CD4-positive, alpha-beta memory T cell (primary cell): Measurements from ENCODE around the gene HEATR1. TPM values are rescaled to one million over a fixed set of nuclear protein-coding genes. Genes with fewer than 3 reads are reported as not detected.
"Not testable (repeated sequence)": the region's sequence is repeated elsewhere in the genome, so short reads cannot be mapped to it uniquely, and the experiment has no call there.

Experiments used
- CTCF ChIA-PET: fragments of 350-600 bp; sonication (Branson Sonifier 250); formaldehyde crosslinking; loops from one replicate; lab custom pipeline; 2021; ENCODE audit warnings: inconsistent platforms; ENCODE audit not compliant: partially characterized antibody; lab: Charles Lee
- POLR2A ChIA-PET: fragments of 350-600 bp; sonication (Branson Sonifier 250); formaldehyde crosslinking; loops from one replicate; lab custom pipeline; 2021; ENCODE audit not compliant: partially characterized antibody; lab: Charles Lee
- DNase-seq, 5 donors: peaks; one replicate each; pipeline versions ENCODE4 v3.0.0 to v3.0.0-alpha.2; 2020 to 2022; ENCODE audit warnings: mixed read lengths in 1 of 5
- H3K27ac ChIP-seq: one replicate; pipeline ENCODE4 v1.7.0; 2013; ENCODE audit warnings: low read depth, low read length
- H3K27me3 ChIP-seq: 2 replicates; pipeline ENCODE4 v1.7.0; 2013; ENCODE audit warnings: mild to moderate bottlenecking, low read length, moderate library complexity; ENCODE audit not compliant: insufficient read depth
- H3K36me3 ChIP-seq: 2 replicates; pipeline ENCODE4 v1.7.0; 2013; ENCODE audit warnings: mild to moderate bottlenecking, low read length, moderate library complexity; ENCODE audit not compliant: insufficient read depth
- H3K4me1 ChIP-seq: 2 replicates; pipeline ENCODE4 v1.7.0; 2013; ENCODE audit warnings: mild to moderate bottlenecking, low read length, moderate library complexity; ENCODE audit not compliant: insufficient read depth
- H3K4me3 ChIP-seq, 2 donors: one replicate each; pipeline ENCODE4 v1.7.0; 2013; ENCODE audit warnings: low read length in 2 of 2, mild to moderate bottlenecking in 1 of 2
- H3K9me3 ChIP-seq, 2 donors: one replicate each; pipeline ENCODE4 v1.7.0; 2013; ENCODE audit warnings: low read length in 2 of 2, control low read depth in 1 of 2; ENCODE audit not compliant: control insufficient read depth in 1 of 2
- H3K27ac Mint-ChIP-seq, 7 donors: one replicate each; pipeline ENCODE4 v1.8.0; 2020 to 2021; ENCODE audit warnings: mixed read lengths in 7 of 7, mild to moderate bottlenecking in 6 of 7, inconsistent platforms in 3 of 7, moderate library complexity in 3 of 7
- H3K27me3 Mint-ChIP-seq, 2 donors: one replicate each; pipeline ENCODE4 v1.8.0; 2020 to 2021; ENCODE audit warnings: mixed read lengths in 2 of 2
- H3K36me3 Mint-ChIP-seq, 2 donors: one replicate each; pipeline ENCODE4 v1.8.0; 2020 to 2021; ENCODE audit warnings: mixed read lengths in 2 of 2, inconsistent platforms in 1 of 2, mild to moderate bottlenecking in 1 of 2
- H3K4me1 Mint-ChIP-seq, 4 donors: one replicate each; pipeline ENCODE4 v1.8.0; 2020 to 2021; ENCODE audit warnings: mixed read lengths in 4 of 4, mild to moderate bottlenecking in 1 of 4
- H3K4me3 Mint-ChIP-seq, 8 donors: one replicate each; pipeline ENCODE4 v1.8.0; 2020 to 2021; ENCODE audit warnings: mixed read lengths in 8 of 8, mild to moderate bottlenecking in 7 of 8, moderate library complexity in 6 of 8, inconsistent platforms in 3 of 8
- H3K9me3 Mint-ChIP-seq, 8 donors: one replicate each; pipeline ENCODE4 v1.8.0; 2020 to 2021; ENCODE audit warnings: mixed read lengths in 8 of 8, mild to moderate bottlenecking in 5 of 8, inconsistent platforms in 3 of 8, moderate library complexity in 1 of 8
- intact Hi-C: fragments of 100-400 bp; cut with micrococcal nuclease; formaldehyde crosslinking; loops from one replicate; pipeline ENCODE4 v1.15.1; 2023
- polyA plus RNA-seq, 2 donors: library from polyadenylated mRNA; unstranded; fragments of 300-500 nt; fragmentation: Illumina TruSeq; gene quantifications; one replicate each; pipeline ENCODE4 v1.2.3, GENCODE V29; 2021
- total RNA-seq, 2 experiments: library from RNA; stranded (reverse); gene quantifications; one replicate each; pipeline ENCODE4 v1.2.3, GENCODE V29; 2021

Gene HEATR1
- total and polyA plus RNA-seq, 4 experiments from 2014 or later, result 7.4 to 57.5 (median 32.3) TPM

DNA sequence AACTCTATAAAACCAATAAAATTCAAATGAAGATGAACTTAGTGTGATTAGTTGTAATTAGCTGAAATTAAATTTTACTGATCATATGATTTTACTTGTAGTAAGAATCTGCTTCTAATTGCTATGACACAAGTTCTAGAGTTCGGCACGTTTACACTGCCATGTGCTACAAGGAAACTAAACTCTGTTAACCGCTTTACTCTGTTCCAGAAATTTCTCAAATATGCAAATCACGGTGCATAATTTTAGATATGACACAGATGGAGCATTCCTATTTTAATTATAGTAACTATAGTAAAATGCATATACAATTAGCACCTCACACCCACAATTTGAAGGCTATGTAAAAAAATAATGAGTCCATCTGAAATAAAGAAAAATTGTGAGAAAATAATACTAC, 14.8 kb downstream of the HEATR1 start:
- intact Hi-C loops, result no loop called here
- Mint-ChIP-seq H3K4me1 (peaks cover 0 to 1% (median 0%) of the 10 kb centered on the region in 4 donors), H3K9me3 (no peaks in the 10 kb centered on the region), H3K27me3 (no peaks in the 10 kb centered on the region), H3K27ac (no peak overlapping the region), H3K4me3 (no peak overlapping the region), H3K36me3 (peaks cover 52 to 84% of the 10 kb centered on the region in 2 donors)
- Histone ChIP-seq H3K27me3 (no peaks in the 10 kb centered on the region), H3K27ac (no peak overlapping the region), H3K9me3 (no peaks in the 10 kb centered on the region), H3K36me3 (peaks cover 59% of the 10 kb centered on the region), H3K4me1 (no peaks in the 10 kb centered on the region), H3K4me3 (no peak overlapping the region)
- POLR2A ChIA-PET, result no interaction called here
- CTCF ChIA-PET, result no interaction called here
- no peak for DNase-seq

DNA sequence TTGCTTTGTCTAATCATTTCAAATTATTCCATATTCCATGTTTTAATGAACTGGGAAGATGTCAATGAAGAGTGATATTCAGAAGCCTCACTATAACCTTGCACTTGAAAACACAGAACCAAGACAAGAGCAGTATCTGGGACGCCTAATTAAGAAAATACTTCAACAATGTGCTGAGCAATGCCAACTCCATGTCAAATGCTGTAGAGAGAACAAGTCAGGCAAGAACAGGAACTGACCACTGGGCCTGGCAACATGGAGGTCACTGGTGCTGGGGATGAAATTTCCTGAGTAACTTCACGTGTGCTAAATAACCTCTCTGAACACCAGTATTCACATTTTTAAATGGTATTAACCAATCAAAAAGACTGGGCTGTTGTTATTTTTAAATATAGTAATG, 22.8 kb downstream of the HEATR1 start:
- DNase-seq, result no peak
- peaks cover 0 to 2% (median 0%) of the 10 kb centered on the region in 4 donors for H3K4me1 Mint-ChIP-seq
- no peaks in the 10 kb centered on the region for H3K9me3 Mint-ChIP-seq
- ChIA-PET CTCF (no interaction called here), POLR2A (no interaction called here)
- H3K27ac Mint-ChIP-seq, result peak overlapping the region in 1 of 7 donors; percentile 7
- intact Hi-C loops, result no loop called here
- no peaks in the 10 kb centered on the region for H3K9me3 ChIP-seq
- H3K27me3 Mint-ChIP-seq, result no peaks in the 10 kb centered on the region
- H3K4me3 Mint-ChIP-seq, result no peak overlapping the region
- peaks cover 54 to 77% of the 10 kb centered on the region in 2 donors for H3K36me3 Mint-ChIP-seq
- H3K4me3 ChIP-seq, result no peak overlapping the region
- H3K27me3 ChIP-seq, result no peaks in the 10 kb centered on the region
- H3K36me3 ChIP-seq, result peaks cover 55% of the 10 kb centered on the region
- no peaks in the 10 kb centered on the region for H3K4me1 ChIP-seq
- H3K27ac ChIP-seq, result no peak overlapping the region

DNA sequence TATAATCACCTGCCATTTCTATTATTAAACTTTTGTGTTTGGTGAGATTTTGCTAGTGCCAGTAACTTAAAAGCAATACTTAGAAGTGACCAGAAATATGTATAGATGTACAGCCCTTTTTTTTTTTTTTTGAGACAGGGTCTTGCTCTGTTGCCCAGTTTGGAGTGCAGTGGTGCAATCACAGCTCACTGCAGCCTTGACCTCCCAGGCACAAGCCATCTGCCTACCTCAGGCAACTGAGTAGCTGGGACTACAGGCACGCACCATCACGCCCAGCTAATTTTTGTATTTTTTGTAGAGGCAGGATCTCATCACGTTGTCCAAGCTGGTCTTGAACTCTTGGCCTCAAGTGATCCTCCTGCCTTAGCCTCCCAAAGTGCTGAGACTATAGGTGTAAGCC, 23.9 kb downstream of the HEATR1 start:
- H3K27ac ChIP-seq, H3K4me1 Mint-ChIP-seq, H3K27me3 ChIP-seq, H3K27me3 Mint-ChIP-seq, H3K9me3 Mint-ChIP-seq, DNase-seq, H3K4me1 ChIP-seq, H3K4me3 Mint-ChIP-seq, intact Hi-C loops, H3K9me3 ChIP-seq, H3K4me3 ChIP-seq: not testable (repeated sequence)
- ChIA-PET POLR2A (interaction anchor here (0.7 kb wide), 1 partner anchor 28 kb away, joined by 3 read pairs; no protein-coding TSS in a partner anchor), CTCF (interaction anchor here (0.7 kb wide), 2 partner anchors 11 to 138 kb away, joined by 3 to 4 read pairs; no protein-coding TSS in a partner anchor)
- Mint-ChIP-seq H3K27ac (peak overlapping the region in 1 of 7 donors; percentile 35), H3K36me3 (peaks cover 59 to 78% of the 10 kb centered on the region in 2 donors)
- H3K36me3 ChIP-seq, result peaks cover 59% of the 10 kb centered on the region

DNA sequence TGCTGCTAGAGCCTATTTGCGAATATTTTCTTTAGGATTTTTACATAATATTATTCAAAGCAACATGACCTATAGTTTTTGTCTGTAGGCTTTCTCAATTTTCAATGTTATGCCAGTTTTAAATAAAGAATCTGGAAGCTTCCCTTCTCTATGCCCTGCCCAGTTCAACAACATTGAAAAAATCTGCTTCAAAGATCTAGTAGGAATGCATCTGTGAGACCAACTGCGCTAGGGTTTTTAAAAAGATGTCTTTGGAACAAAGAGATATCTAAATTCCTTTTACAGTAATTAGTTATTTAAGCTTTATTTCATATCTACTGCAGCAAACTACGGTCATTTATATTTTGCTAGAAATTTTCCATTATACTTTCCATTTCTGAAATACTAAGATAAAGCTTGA, 25.7 kb downstream of the HEATR1 start:
- peaks cover 59% of the 10 kb centered on the region for H3K36me3 ChIP-seq
- ChIA-PET POLR2A (no interaction called here), CTCF (no interaction called here)
- peaks cover 0 to 2% (median 0%) of the 10 kb centered on the region in 4 donors for H3K4me1 Mint-ChIP-seq
- intact Hi-C loops, result no loop called here
- H3K27ac Mint-ChIP-seq, result no peak overlapping the region
- H3K27me3 Mint-ChIP-seq, result no peaks in the 10 kb centered on the region
- no peaks in the 10 kb centered on the region for H3K27me3 ChIP-seq
- H3K9me3 ChIP-seq, result no peaks in the 10 kb centered on the region
- DNase-seq, result no peak
- no peak overlapping the region for H3K4me3 ChIP-seq
- H3K4me3 Mint-ChIP-seq, result no peak overlapping the region
- no peak overlapping the region for H3K27ac ChIP-seq
- H3K4me1 ChIP-seq, result no peaks in the 10 kb centered on the region
- H3K36me3 Mint-ChIP-seq, result peaks cover 56 to 75% of the 10 kb centered on the region in 2 donors
- no peaks in the 10 kb centered on the region for H3K9me3 Mint-ChIP-seq

DNA sequence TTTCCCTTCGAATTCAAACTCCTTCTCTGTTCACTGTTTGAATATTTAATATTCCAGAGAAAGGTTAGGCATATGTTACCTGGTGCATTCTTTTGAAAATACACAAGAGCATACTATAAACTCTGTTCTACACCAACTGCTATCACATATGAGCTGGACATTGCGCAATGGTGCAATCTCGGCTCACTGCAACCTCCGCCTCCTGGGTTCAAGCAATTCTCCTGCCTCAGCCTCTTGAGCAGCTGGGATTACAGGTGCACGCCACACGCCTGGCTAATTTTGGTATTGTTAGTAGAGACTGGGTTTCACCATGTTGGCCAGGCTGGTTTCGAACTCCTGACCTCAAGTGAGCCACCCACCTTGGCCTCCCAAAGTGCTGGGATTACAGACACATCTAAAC, 27.3 kb downstream of the HEATR1 start:
- H3K4me3 Mint-ChIP-seq, H3K4me1 ChIP-seq, intact Hi-C loops, H3K27ac ChIP-seq, CTCF ChIA-PET, H3K27me3 Mint-ChIP-seq, H3K4me1 Mint-ChIP-seq, POLR2A ChIA-PET, H3K4me3 ChIP-seq, H3K27ac Mint-ChIP-seq, DNase-seq, H3K9me3 ChIP-seq, H3K27me3 ChIP-seq, H3K9me3 Mint-ChIP-seq: not testable (repeated sequence)
- H3K36me3 Mint-ChIP-seq, result peaks cover 60 to 77% of the 10 kb centered on the region in 2 donors
- peaks cover 65% of the 10 kb centered on the region for H3K36me3 ChIP-seq

DNA sequence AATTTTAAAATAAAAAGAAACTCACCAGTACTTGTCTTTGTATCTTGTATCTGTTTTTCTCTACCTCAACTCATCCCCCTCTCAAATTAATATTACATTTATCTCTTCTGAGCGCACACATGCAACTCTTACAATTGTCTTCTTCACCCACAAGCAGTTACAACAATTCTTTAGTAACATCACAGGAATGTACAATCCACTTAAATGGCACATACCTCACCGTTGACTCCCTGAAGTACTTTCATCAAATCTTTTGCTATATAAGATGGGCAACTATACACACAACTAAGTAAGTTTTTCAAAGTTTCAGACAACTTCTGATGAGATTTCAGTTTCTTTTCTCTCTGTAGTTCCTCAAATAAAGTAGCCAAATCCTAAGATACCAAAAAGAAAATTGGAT, 28.3 kb downstream of the HEATR1 start:
- ChIA-PET CTCF (no interaction called here), POLR2A (no interaction called here)
- Histone ChIP-seq H3K4me1 (no peaks in the 10 kb centered on the region), H3K27me3 (no peaks in the 10 kb centered on the region), H3K36me3 (peaks cover 65% of the 10 kb centered on the region), H3K4me3 (no peak overlapping the region), H3K27ac (no peak overlapping the region), H3K9me3 (no peaks in the 10 kb centered on the region)
- Mint-ChIP-seq H3K9me3 (no peaks in the 10 kb centered on the region), H3K36me3 (peaks cover 55 to 77% of the 10 kb centered on the region in 2 donors), H3K4me3 (no peak overlapping the region), H3K4me1 (peaks cover 0 to 2% (median 0%) of the 10 kb centered on the region in 4 donors), H3K27me3 (no peaks in the 10 kb centered on the region), H3K27ac (peak overlapping the region in 1 of 7 donors; percentile 19)
- no peak for DNase-seq
- intact Hi-C loops, result no loop called here

DNA sequence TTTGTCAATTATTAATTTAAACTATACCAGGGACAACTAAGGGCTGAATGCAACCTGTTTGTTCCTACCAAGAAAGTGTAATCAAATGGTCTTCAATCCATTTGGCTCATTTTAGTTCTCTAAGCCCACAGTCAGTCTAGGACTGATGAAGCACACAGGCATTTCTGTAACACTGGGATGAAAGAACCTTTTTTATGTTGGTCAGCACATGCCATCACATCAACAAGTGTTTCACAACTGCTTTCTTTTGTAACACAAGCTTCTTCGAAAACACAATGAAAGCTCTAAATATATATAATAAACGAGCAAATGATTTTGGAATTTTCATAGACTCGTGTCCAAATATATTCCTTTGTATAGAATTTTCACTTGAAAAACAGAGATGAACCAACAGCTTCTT, 28.8 kb downstream of the HEATR1 start:
- no peak overlapping the region for H3K27ac ChIP-seq
- Mint-ChIP-seq H3K4me3 (no peak overlapping the region), H3K4me1 (peaks cover 0 to 2% (median 0%) of the 10 kb centered on the region in 4 donors), H3K36me3 (peaks cover 54 to 80% of the 10 kb centered on the region in 2 donors), H3K27me3 (no peaks in the 10 kb centered on the region), H3K27ac (peak overlapping the region in 1 of 7 donors; percentile 31), H3K9me3 (no peaks in the 10 kb centered on the region)
- intact Hi-C loops, result no loop called here
- DNase-seq, result no peak
- no peaks in the 10 kb centered on the region for H3K27me3 ChIP-seq
- ChIA-PET CTCF (no interaction called here), POLR2A (no interaction called here)
- H3K4me1 ChIP-seq, result no peaks in the 10 kb centered on the region
- no peaks in the 10 kb centered on the region for H3K9me3 ChIP-seq
- H3K4me3 ChIP-seq, result no peak overlapping the region
- peaks cover 69% of the 10 kb centered on the region for H3K36me3 ChIP-seq
